Neural progenitor cell (in vitro differentiated cells): ENCODE results near the gene LAYN. TPM values are rescaled to one million over a fixed set of nuclear protein-coding genes. Genes with fewer than 3 reads are reported as not detected.

Experiments used
- DNase-seq: peaks from one replicate; pipeline ENCODE4 v3.0.0-alpha.2; 2016; ENCODE audit warnings: low spot score
- H2AFZ ChIP-seq: fragments of 200-600 bp; sonication (generic); replicated peaks from 2 replicates; pipeline ENCODE4 v1.6.1; 2016; ENCODE audit warnings: antibody characterized with exemption
- H3F3A ChIP-seq: fragments of 200-600 bp; sonication (generic); 2 replicates; pipeline ENCODE4 v1.6.1; 2016; ENCODE audit warnings: antibody characterized with exemption, low read depth
- H3K27ac ChIP-seq: fragments of 200-600 bp; sonication (generic); 2 replicates; pipeline ENCODE4 v1.5.1; 2016; ENCODE audit warnings: mild to moderate bottlenecking
- H3K27me3 ChIP-seq: fragments of 200-600 bp; sonication (generic); 2 replicates; pipeline ENCODE4 v1.6.1; 2016; ENCODE audit warnings: mild to moderate bottlenecking, moderate library complexity
- H3K36me3 ChIP-seq: fragments of 200-600 bp; sonication (generic); 2 replicates; pipeline ENCODE4 v1.5.1; 2016
- H3K4me1 ChIP-seq: fragments of 200-600 bp; sonication (generic); 2 replicates; pipeline ENCODE4 v1.6.1; 2016; ENCODE audit warnings: mixed run types
- H3K4me2 ChIP-seq: fragments of 200-600 bp; sonication (generic); 2 replicates; pipeline ENCODE4 v1.6.1; 2016
- H3K4me3 ChIP-seq: fragments of 200-600 bp; sonication (generic); 2 replicates; pipeline ENCODE4 v1.5.1; 2016
- H3K79me2 ChIP-seq: fragments of 200-600 bp; sonication (generic); 2 replicates; pipeline ENCODE4 v1.6.1; 2016; ENCODE audit warnings: low read depth
- H3K9ac ChIP-seq: fragments of 200-600 bp; sonication (generic); 2 replicates; pipeline ENCODE4 v1.6.1; 2016
- H3K9me3 ChIP-seq: fragments of 200-600 bp; sonication (generic); 2 replicates; pipeline ENCODE4 v1.5.1; 2016; ENCODE audit warnings: low read depth
- H4K20me1 ChIP-seq: fragments of 200-600 bp; sonication (generic); 2 replicates; pipeline ENCODE4 v1.6.1; 2016; ENCODE audit warnings: low read depth
- H3K27ac Mint-ChIP-seq: 3 replicates; pipeline ENCODE4 v1.8.0; 2021; ENCODE audit warnings: mixed read lengths
- H3K27me3 Mint-ChIP-seq: 2 replicates; pipeline ENCODE4 v1.8.0; 2022; ENCODE audit warnings: low read depth, mild to moderate bottlenecking, inconsistent platforms, moderate library complexity, mixed read lengths; ENCODE audit not compliant: insufficient read depth
- H3K36me3 Mint-ChIP-seq: 3 replicates; pipeline ENCODE4 v1.8.0; 2021; ENCODE audit warnings: mixed read lengths
- H3K4me1 Mint-ChIP-seq: 3 replicates; pipeline ENCODE4 v1.8.0; 2021; ENCODE audit warnings: mixed read lengths
- H3K4me3 Mint-ChIP-seq: 3 replicates; pipeline ENCODE4 v1.8.0; 2021; ENCODE audit warnings: mild to moderate bottlenecking, moderate library complexity, mixed read lengths
- H3K9me3 Mint-ChIP-seq: 3 replicates; pipeline ENCODE4 v1.8.0; 2020; ENCODE audit warnings: mixed read lengths
- CTCF ChIP-seq: fragments of 200-600 bp; sonication (generic); IDR thresholded peaks from 2 replicates; pipeline ENCODE4 v1.5.1; 2017; ENCODE audit warnings: antibody characterized with exemption, mild to moderate bottlenecking
- EZH2 ChIP-seq: fragments of 200-600 bp; sonication (generic); IDR thresholded peaks from 2 replicates; pipeline ENCODE4 v1.6.1; 2017; ENCODE audit warnings: antibody characterized with exemption, mild to moderate bottlenecking, moderate library complexity
- EZH2phosphoT487 ChIP-seq: fragments of 200-600 bp; sonication (generic); IDR thresholded peaks from 2 replicates; pipeline ENCODE4 v1.6.1; 2017; ENCODE audit warnings: antibody characterized with exemption
- total RNA-seq: library from RNA; depleted of rRNA; stranded (reverse); fragments of >200 nt; gene quantifications from 2 replicates; pipeline ENCODE4 v1.2.3, GENCODE V29; 2015; ENCODE audit warnings: low replicate concordance

Gene LAYN
- total RNA-seq, 1 donor from 2014 or later, result 0.26 TPM

- no peaks in the 10 kb centered on the region for H3K27me3 Mint-ChIP-seq
- H3K4me3 ChIP-seq, result no peak overlapping the region
- TF ChIP-seq EZH2phosphoT487 (no peak), CTCF (no peak), EZH2 (no peak)
- H3K4me1 ChIP-seq, result peaks cover under 1% of the 10 kb centered on the region
- H3F3A ChIP-seq, result peaks cover 4% of the 10 kb centered on the region
- H3K4me2 ChIP-seq, result no peak overlapping the region
- H3K79me2 ChIP-seq, result peaks cover 6% of the 10 kb centered on the region
- no peak for DNase-seq
- peaks cover 11% of the 10 kb centered on the region for H3K4me1 Mint-ChIP-seq
- no peak overlapping the region for H3K4me3 Mint-ChIP-seq
- H3K27ac ChIP-seq, result no peak overlapping the region
- H3K27me3 ChIP-seq, result peaks cover 12% of the 10 kb centered on the region
- H3K9ac ChIP-seq, result no peak overlapping the region
- H3K9me3 ChIP-seq, result no peaks in the 10 kb centered on the region
- no peaks in the 10 kb centered on the region for H3K36me3 ChIP-seq
- H3K36me3 Mint-ChIP-seq, result no peaks in the 10 kb centered on the region
- no peak overlapping the region for H2AFZ ChIP-seq
- H3K27ac Mint-ChIP-seq, result no peak overlapping the region
- peaks cover 3% of the 10 kb centered on the region for H3K9me3 Mint-ChIP-seq
- H4K20me1 ChIP-seq, result peaks cover 4% of the 10 kb centered on the region
Observed at GRCh38 chr11:111598148-111598547, 57.6 kb downstream of the LAYN start.

- Histone ChIP-seq H3K27me3 (peaks cover 13% of the 10 kb centered on the region), H3K9ac (no peak overlapping the region), H3K4me2 (no peak overlapping the region), H4K20me1 (peaks cover 8% of the 10 kb centered on the region), H3K9me3 (no peaks in the 10 kb centered on the region), H2AFZ (no peak overlapping the region), H3K4me3 (no peak overlapping the region), H3K4me1 (peaks cover 5% of the 10 kb centered on the region), H3K36me3 (no peaks in the 10 kb centered on the region), H3F3A (peaks cover 8% of the 10 kb centered on the region), H3K79me2 (peaks cover 10% of the 10 kb centered on the region), H3K27ac (no peak overlapping the region)
- H3K9me3 Mint-ChIP-seq, result peaks cover 3% of the 10 kb centered on the region
- no peak for DNase-seq
- TF ChIP-seq EZH2 (no peak), CTCF (no peak), EZH2phosphoT487 (no peak)
- H3K36me3 Mint-ChIP-seq, result no peaks in the 10 kb centered on the region
- H3K27ac Mint-ChIP-seq, result no peak overlapping the region
- no peak overlapping the region for H3K4me3 Mint-ChIP-seq
- no peaks in the 10 kb centered on the region for H3K27me3 Mint-ChIP-seq
- peaks cover 15% of the 10 kb centered on the region for H3K4me1 Mint-ChIP-seq
Observed at GRCh38 chr11:111598559-111598958, 58.0 kb downstream of the LAYN start.

- H3K36me3 Mint-ChIP-seq, result no peaks in the 10 kb centered on the region
- H3K36me3 ChIP-seq, result no peaks in the 10 kb centered on the region
- peaks cover 30% of the 10 kb centered on the region for H4K20me1 ChIP-seq
- H3K9me3 Mint-ChIP-seq, result no peaks in the 10 kb centered on the region
- H3K27me3 Mint-ChIP-seq, result no peaks in the 10 kb centered on the region
- H3K79me2 ChIP-seq, result peaks cover 41% of the 10 kb centered on the region
- peaks cover 14% of the 10 kb centered on the region for H3F3A ChIP-seq
- peak overlapping the region; percentile 59 for H2AFZ ChIP-seq
- peak overlapping the region; percentile 76 for H3K4me2 ChIP-seq
- peak overlapping the region; percentile 28 for H3K4me3 ChIP-seq
- peak overlapping the region; percentile 92 for H3K4me3 Mint-ChIP-seq
- no peaks in the 10 kb centered on the region for H3K9me3 ChIP-seq
- no peak for TF ChIP-seq EZH2
- TF ChIP-seq EZH2phosphoT487, result peak; percentile 26
- H3K27me3 ChIP-seq, result peaks cover 21% of the 10 kb centered on the region
- peaks cover 12% of the 10 kb centered on the region for H3K4me1 ChIP-seq
- H3K27ac ChIP-seq, result no peak overlapping the region
- H3K4me1 Mint-ChIP-seq, result peaks cover 31% of the 10 kb centered on the region
- no peak overlapping the region for H3K9ac ChIP-seq
- no peak for DNase-seq
- H3K27ac Mint-ChIP-seq, result no peak overlapping the region
Observed at GRCh38 chr11:111601636-111601978, 61.1 kb downstream of the LAYN start.

GRCh38 chr11:111601979-111602864, 61.7 kb downstream of the LAYN start, which contains the start of gene SIK2:
TSS of gene SIK2 (plus strand) at chr11:111602449. CDS start at chr11:111602564, 115 bp downstream.
- Mint-ChIP-seq H3K27ac (peak within 1 kb of the TSS; percentile 91), H3K27me3 (no peaks in the 10 kb centered on the region), H3K9me3 (no peaks in the 10 kb centered on the region), H3K4me3 (peak within 1 kb of the TSS; percentile 97), H3K4me1 (peaks cover 31% of the 10 kb centered on the region), H3K36me3 (no peaks in the 10 kb centered on the region)
- Histone ChIP-seq H3K27me3 (peaks cover 21% of the 10 kb centered on the region), H3K36me3 (no peaks in the 10 kb centered on the region), H3K9me3 (no peaks in the 10 kb centered on the region), H3F3A (peaks cover 14% of the 10 kb centered on the region), H3K27ac (peak within 1 kb of the TSS; percentile 80), H2AFZ (peak within 1 kb of the TSS; percentile 97), H3K9ac (peak within 1 kb of the TSS; percentile 70), H3K4me3 (peak within 1 kb of the TSS; percentile 83), H3K4me2 (peak within 1 kb of the TSS; percentile 86), H3K4me1 (peaks cover 12% of the 10 kb centered on the region), H3K79me2 (peaks cover 47% of the 10 kb centered on the region), H4K20me1 (peaks cover 30% of the 10 kb centered on the region)
- TF ChIP-seq EZH2, result no peak
- TF ChIP-seq EZH2phosphoT487, result no peak
- TF ChIP-seq CTCF, result peak; percentile 77
- peak; percentile 99 for DNase-seq
